GM21423 (cell line): Measurements from ENCODE around the gene DCBLD1.
A peak's percentile ranks its signal among the peaks of the same experiment; 100 is the strongest.
"Not testable (repeated sequence)": the region's sequence is repeated elsewhere in the genome, so short reads cannot be mapped to it uniquely, and the experiment has no call there.

Source experiments
- ATAC-seq: cut with Tn5 transposase; IDR thresholded peaks from one replicate; pipeline ENCODE4 v1.9.1; 2021; ENCODE audit warnings: mild to moderate bottlenecking, moderate library complexity; ENCODE audit not compliant: unreplicated experiment

The DCBLD1 gene

GRCh38 chr6:117482240-117483003, at the start of gene DCBLD1:
Gene DCBLD1 (plus strand): TSS chr6:117482674. CDS start chr6:117482782, 108 bp downstream.
- peak; percentile 79 for ATAC-seq

GRCh38 chr6:117440706-117441525, 41.6 kb upstream of the DCBLD1 start:
- ATAC-seq, result no peak

- ATAC-seq, result no peak
Measured at GRCh38 chr6:117441824-117442264, 40.6 kb upstream of the DCBLD1 start.

- not testable (repeated sequence) for ATAC-seq
Measured at GRCh38 chr6:117442313-117442712, 40.2 kb upstream of the DCBLD1 start.

GRCh38 chr6:117444600-117444999, 37.9 kb upstream of the DCBLD1 start:
- no peak for ATAC-seq

GRCh38 chr6:117446861-117447260, 35.6 kb upstream of the DCBLD1 start:
- no peak for ATAC-seq

- no peak for ATAC-seq
Measured at GRCh38 chr6:117448011-117448410, 34.5 kb upstream of the DCBLD1 start.

GRCh38 chr6:117448732-117449485, 33.6 kb upstream of the DCBLD1 start:
- no peak for ATAC-seq

GRCh38 chr6:117449549-117450439, 32.7 kb upstream of the DCBLD1 start:
- no peak for ATAC-seq

- no peak for ATAC-seq
Measured at GRCh38 chr6:117451671-117452070, 30.8 kb upstream of the DCBLD1 start.

GRCh38 chr6:117456250-117456649, 26.2 kb upstream of the DCBLD1 start:
- no peak for ATAC-seq

GRCh38 chr6:117456998-117457397, 25.5 kb upstream of the DCBLD1 start:
- no peak for ATAC-seq

- ATAC-seq, result no peak
Measured at GRCh38 chr6:117459204-117459944, 23.1 kb upstream of the DCBLD1 start.

- ATAC-seq, result no peak
Measured at GRCh38 chr6:117463762-117464665, 18.5 kb upstream of the DCBLD1 start.

- ATAC-seq, result no peak
Measured at GRCh38 chr6:117464700-117465099, 17.8 kb upstream of the DCBLD1 start.

- no peak for ATAC-seq
Measured at GRCh38 chr6:117465691-117466090, 16.8 kb upstream of the DCBLD1 start.

GRCh38 chr6:117467876-117468275, 14.6 kb upstream of the DCBLD1 start:
- ATAC-seq, result no peak

GRCh38 chr6:117468527-117468926, 13.9 kb upstream of the DCBLD1 start:
- not testable (repeated sequence) for ATAC-seq

- ATAC-seq, result no peak
Measured at GRCh38 chr6:117469356-117469755, 13.1 kb upstream of the DCBLD1 start.
